A549 treated with CpdA at 1 μM for 4 hours (cell line): Measurements from ENCODE around the gene MATK. TPM values are rescaled to one million over a fixed set of nuclear protein-coding genes. Genes with fewer than 3 reads are reported as not detected.

Experiments used
- total RNA-seq: library from RNA; stranded (reverse); fragments of 200-300 nt; extraction: Qiagen RNA extraction; gene quantifications from 5 replicates; pipeline ENCODE4 v1.2.3, GENCODE V29; 2022; ENCODE audit warnings: low read depth

The MATK gene
- total RNA-seq, result 1.1 to 2.1 TPM (median 1.7 TPM) in 5 replicates

GRCh38 chr19:3785938-3786824 lies at the start of gene MATK:
MATK (minus strand) TSS chr19:3786381; CDS start chr19:3785135, 1,246 bp downstream.

GRCh38 chr19:3771906-3772455 lies 14.2 kb downstream of the MATK start, which contains the start of gene RAX2:
RAX2 (minus strand) TSS chr19:3772228; CDS start chr19:3771742, 486 bp downstream.

GRCh38 chr19:3762501-3763459 lies 23.4 kb downstream of the MATK start, which contains the start of gene MRPL54:
MRPL54 (plus strand) TSS chr19:3762682; CDS start chr19:3762701, 19 bp downstream.

GRCh38 chr19:3761382-3762129 lies 24.6 kb downstream of the MATK start, which contains the start of gene APBA3:
APBA3 (minus strand) TSS chr19:3761692; CDS start chr19:3760264, 1,428 bp downstream.

Other genes with a start within 250 kb of the MATK start
- not detected in 5 replicates for gene TEKTIP1, start 247.2 kb downstream of the MATK start, total RNA-seq
- 127 to 180 TPM (median 171 TPM) in 5 replicates for gene MFSD12, start 228.8 kb downstream of the MATK start, total RNA-seq
- gene HMG20B, start 213.4 kb downstream of the MATK start, total RNA-seq, result 45.4 to 71.9 TPM (median 69.9 TPM) in 5 replicates
- 0.13 to 0.28 TPM (median 0.21 TPM) in 5 replicates for gene GIPC3, start 200.9 kb downstream of the MATK start, total RNA-seq
- 0.54 to 0.91 TPM (median 0.74 TPM) in 5 replicates for gene TBXA2R, start 179.5 kb downstream of the MATK start, total RNA-seq
- gene CACTIN, start 159.6 kb downstream of the MATK start, total RNA-seq, result 14.3 to 21.3 TPM (median 19.3 TPM) in 5 replicates
- gene PIP5K1C, start 85.9 kb downstream of the MATK start, total RNA-seq, result 9.1 to 13.8 TPM (median 12.0 TPM) in 5 replicates
- 0.19 to 0.96 TPM (median 0.74 TPM) in 5 replicates for gene TJP3, start 78.0 kb downstream of the MATK start, total RNA-seq
- gene APBA3, start 24.7 kb downstream of the MATK start, total RNA-seq, result 11.8 to 15.4 TPM (median 12.4 TPM) in 5 replicates
- 62.0 to 80.2 TPM (median 67.1 TPM) in 5 replicates for gene MRPL54, start 23.7 kb downstream of the MATK start, total RNA-seq
- gene RAX2, start 14.2 kb downstream of the MATK start, total RNA-seq, result not detected in 5 replicates
- gene ZFR2, start 82.7 kb upstream of the MATK start, total RNA-seq, result 0.14 to 0.16 TPM in 2 of 5 replicates, not detected in the others
- gene ATCAY, start 94.3 kb upstream of the MATK start, total RNA-seq, result 0.05 to 0.12 TPM (median 0.11 TPM) in 4 of 5 replicates, not detected in the other
- not detected in 5 replicates for gene NMRK2, start 146.7 kb upstream of the MATK start, total RNA-seq
- gene DAPK3, start 184.7 kb upstream of the MATK start, total RNA-seq, result 47.6 to 56.3 TPM (median 52.9 TPM) in 5 replicates
- gene EEF2, start 199.1 kb upstream of the MATK start, total RNA-seq, result 884 to 1,119 TPM (median 1,105 TPM) in 5 replicates
- gene PIAS4, start 221.4 kb upstream of the MATK start, total RNA-seq, result 12.2 to 19.1 TPM (median 16.8 TPM) in 5 replicates